SKM-1 (cell line): Measurements from ENCODE around the gene THSD4.

Source experiments
- DNase-seq: peaks from one replicate; lab custom pipeline; 2025; ENCODE audit not compliant: unreplicated experiment; lab: John Stamatoyannopoulos, UW

Gene THSD4

DNA sequence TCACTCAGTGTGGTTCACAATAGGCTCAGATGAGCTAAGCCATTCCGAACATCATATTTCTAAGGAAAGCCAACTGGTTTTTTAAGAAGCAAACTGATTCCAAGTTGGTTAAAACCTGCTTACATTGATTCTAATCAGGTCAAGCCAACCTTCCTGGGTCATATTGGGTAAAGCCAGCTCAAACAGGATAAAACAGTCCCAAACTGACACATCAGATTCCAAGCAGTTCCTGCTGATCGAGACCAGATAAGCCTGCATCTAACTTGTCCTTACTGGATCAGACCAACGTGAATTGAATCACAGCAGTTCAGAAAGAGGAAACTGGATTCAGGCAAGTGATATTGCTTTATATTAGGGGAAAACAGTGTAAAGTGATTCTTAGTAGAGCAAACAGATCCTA, 18.6 kb upstream of the THSD4 start:
- no peak for DNase-seq

DNA sequence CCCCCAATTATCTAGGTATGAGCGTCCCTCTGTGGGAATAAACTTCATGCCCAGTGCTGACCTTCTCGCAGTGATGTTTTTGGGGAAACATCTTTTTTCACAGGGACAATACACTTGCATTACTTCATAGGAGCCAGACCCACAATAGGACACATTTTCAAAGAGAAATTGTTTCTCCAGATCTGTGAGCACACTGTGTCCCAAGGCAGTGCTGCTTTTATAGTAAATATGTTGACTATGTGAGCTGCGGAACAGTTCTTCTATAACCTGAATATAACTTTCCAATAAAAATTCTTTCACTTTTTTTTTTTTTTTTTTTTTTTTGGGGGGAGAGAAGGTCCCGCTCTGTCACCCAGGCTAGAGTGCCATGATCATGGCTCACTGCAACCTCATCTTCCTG, 17.4 kb upstream of the THSD4 start:
- no peak for DNase-seq

DNA sequence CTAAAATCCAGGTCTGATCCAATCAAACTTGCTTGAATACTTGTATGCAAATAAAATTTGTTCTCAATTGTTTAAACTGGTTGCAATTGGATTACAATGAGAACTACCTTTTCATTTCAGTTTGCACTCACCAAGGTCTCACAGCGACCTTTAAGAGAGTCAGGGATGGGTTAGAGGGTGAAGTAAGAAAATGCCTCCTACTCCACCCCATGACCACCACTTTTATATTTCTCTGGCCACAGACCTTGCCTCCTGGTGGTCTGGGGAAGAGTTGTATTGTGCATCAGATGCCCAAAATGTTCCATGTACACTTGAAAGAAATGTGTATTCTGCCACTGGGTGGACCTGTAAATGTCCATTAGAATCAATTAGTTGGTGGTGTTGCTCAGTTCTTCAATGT, 16.4 kb upstream of the THSD4 start:
- DNase-seq = no peak

DNA sequence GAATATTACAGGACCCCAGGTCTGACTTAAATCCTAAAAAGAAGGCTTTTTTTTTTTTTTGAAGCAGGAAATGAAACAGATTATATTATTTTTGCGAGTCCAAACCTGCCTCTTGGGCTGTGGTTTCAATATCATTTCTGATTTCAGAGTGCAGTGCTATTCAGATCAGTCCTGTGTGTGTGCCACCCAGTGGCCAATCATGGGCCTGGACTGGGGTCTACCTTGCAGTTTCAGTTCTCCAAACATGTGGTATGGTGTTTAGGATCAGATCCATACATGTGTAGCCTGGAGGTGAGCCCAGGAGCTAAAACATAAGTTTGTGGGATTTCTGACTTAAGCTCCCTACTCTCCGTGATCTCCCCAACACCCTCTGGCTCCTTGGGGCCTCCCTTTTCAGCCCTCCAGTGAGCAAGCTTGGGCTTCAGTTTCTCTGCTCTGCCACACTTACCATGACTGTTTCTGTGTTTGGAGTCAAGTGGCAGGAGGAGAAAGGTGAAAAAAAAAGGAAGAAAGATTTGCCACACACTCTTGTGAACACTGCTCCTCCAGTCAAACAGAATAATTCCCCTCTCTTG, 12.1 kb upstream of the THSD4 start:
- no peak for DNase-seq

DNA sequence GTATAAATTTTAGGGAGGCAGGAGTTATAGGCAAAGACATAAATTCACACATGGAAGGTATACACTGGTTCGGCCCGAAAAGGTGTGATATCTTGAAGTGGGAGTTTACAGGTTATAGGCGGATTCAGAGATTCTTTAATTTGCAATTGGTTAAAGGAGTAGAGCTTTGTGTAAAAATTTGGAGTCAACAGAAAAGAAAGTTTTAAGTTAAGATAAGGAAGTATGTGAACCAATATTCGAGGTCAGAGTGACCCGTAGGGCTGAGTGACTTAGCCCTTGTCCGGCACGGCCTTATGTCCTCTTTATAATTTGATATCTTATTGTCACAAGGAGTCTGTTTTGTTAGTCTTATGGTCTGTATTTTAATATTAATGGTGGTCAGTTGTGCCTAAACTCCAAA, 10.6 kb upstream of the THSD4 start:
- DNase-seq = no peak

DNA sequence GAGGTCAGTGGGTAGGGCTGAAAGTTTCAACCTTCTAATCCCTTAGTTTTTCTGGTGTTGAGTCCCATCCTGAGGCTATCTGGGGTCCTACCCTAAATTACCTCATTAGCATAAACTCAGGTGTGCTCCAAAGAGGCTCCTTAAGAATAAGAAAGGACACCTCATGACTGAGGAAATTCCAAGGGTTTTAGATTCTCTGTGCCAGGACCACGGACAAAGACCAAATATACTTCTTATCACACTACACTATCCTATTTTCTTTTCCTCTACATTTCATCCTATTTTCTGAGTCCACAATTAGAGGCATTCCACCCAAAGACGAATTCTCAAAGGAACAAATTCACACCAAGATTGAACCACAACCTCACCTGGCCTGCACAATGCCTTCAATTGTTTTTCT, 9.8 kb upstream of the THSD4 start:
- DNase-seq = no peak

DNA sequence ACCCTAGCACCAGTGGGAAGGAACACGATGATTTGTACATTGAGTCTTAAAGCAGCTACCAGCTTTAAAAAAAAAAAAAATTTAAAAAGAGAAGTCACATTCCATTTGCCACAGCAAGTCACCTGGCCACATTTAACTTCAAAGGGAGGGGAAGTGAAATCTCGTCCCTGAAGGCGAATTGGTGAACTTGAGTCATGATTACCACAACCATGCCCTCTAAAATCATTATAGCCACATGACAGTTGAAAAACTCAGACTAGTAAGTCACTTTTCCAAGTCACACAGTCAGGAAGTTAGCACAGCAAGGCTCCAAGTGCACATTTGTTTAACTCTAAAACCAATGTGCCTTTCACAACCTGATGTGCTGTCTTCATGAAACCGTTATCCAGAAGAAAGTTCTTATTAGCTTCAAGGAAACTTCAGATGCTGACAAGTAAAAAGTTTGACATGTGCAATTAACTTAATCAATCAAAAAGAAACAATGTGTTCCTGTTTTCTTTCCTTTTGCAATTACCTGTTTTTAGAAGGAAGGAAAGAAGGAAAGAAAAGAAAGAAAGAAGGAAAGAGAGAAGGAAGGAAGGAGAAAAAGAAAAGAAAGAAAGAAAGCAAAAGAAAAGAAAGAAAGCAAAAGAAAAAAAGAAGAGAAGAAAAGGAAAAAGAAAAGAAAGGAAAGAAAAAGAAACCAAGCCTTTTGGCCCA, 8.3 kb upstream of the THSD4 start:
- no peak for DNase-seq

DNA sequence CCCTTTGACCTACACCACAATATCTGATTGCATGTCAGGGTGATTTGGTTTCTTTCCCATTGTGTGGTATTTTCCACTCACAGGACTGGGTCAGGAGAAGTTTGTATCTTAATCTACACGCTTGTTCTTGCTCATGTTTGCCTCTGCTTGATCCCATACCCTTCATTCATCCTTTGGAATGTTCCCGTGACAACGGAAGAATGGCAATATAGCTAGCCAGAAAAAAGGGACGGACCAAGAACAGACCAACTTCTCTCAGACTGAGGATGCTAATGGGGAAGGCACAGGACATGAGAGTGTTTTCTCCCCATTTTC, 7.8 kb upstream of the THSD4 start:
- DNase-seq = no peak

DNA sequence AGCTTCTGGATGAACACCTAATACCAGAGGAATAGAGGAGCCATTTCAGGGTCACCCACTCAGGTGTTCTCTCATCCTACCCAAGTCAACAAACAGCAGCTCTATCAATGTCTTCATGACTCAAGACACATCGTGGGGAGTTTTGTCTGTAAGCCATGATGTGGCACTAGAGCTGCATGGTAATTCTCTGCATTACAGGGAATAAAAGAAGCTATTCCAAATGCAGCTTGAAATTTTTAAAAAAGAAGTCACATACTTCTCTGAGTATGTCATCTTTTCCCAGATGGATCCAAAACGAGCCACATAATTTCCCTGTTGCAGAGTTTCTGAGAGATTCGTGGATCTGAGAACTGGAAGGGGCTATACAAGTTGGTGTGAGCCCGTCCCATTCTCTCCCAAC, 6.1 kb upstream of the THSD4 start:
- DNase-seq = no peak

DNA sequence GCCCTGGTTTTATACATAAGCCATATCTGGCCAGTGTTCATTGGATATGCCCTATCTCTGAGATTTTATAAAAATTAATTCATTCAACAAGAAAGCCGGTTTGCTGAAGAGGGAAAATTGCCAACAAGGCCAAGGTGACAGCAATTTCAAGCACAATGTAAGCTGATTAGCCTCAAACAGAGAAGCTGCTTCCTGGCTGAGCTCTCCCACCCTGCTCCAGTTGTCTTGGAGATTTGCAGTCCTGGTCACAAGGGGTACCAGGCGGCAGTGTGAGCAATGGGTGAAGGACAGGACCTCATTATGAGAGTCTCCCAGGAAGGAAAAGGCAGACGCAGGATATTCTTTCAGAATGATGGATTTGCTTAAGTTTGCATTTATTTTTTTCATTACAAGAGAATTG, 5.4 kb upstream of the THSD4 start:
- DNase-seq = no peak

DNA sequence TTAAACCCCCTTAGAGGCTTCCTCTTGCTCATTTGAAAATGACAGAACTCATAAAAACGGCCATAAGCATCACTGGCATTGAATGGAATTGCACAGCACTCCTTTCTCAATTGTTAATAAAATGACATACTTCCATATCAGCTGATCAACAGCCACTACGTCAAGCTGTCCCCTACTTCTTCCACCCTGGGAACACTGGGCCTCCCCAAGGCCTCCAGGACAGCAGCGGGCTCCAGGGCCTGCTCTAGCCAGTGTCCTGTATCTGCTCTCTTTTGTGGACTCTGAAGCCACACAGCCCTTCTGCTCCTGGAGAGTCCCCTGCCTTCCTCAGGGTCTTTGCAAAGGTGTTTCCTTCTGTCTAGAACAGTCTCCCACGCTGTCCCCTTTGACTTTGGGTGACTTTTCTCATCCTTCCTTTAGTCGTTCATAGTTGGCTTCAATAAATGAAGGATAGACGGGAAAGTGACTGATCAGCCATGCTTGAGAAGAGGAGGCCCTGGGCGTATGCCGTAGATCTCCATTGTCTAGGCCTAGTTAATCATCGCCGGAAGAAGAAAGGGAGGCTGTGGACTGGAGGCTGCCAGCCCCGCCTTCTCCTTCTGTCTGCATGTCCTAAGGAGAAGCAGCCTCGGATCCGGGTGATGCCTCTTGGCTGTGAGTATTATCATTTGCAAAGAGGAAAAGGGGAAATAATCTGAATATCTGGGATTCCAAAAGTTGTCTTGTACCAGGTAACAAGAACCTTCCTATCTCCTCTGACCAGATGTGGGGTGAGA, 4.7 kb upstream of the THSD4 start:
- DNase-seq = no peak

DNA sequence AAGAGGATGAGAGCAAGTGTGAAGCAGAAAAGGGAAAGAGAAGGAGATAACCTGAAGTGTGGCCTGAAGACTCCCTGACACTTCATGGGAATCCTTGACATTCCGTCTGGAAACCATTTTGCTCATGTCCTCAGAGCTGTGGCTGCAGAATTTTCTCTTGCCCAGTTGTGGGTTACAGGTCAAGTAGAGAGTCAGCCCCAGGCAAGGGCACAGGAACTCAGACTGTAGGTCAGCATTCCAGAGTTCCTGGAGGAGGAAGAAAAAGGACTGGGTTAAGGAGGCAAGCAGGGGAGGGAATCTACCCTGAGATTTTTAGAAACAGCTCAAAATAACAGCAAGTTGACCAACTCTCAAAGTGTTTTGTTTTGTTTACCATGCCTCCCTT, 4.1 kb upstream of the THSD4 start:
- DNase-seq = no peak

DNA sequence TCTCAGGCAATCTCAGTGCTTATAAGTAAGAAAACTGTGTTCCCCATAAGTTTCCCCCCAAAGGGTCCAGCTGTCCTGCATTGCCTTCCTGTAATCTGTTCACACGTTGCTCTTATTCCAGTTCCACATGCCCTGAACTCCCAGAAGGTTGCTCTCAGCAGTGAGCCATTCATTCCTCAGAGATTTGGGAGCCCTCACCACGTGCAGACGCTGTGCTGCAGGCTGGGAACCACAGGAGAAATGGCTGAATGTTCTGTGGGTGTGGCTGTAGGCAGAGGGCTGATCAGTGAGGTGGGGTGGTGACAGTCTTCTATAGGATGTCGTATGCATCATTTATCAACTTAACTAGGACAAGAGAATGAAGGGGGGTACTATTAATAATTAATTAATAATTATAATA, 3.3 kb upstream of the THSD4 start:
- DNase-seq = no peak

DNA sequence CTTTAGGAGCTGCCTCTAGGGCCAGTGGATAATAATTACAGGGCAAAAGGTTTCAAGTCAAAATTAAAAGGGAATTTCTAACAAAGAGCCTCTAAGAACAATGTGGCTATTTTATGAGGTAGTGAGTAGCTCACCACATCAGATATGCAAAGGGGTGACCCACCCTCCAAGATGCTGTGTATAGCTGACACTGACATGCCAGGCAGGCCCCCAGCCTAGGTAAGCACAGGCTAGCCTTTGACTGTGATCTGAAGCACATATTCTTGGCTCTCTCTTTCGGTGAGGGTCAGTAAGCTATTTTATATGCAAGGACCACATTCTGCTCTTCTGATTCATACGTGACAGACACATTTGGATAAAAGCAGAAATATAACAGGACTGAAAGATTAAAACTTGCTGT, 2.8 kb upstream of the THSD4 start:
- DNase-seq = no peak

DNA sequence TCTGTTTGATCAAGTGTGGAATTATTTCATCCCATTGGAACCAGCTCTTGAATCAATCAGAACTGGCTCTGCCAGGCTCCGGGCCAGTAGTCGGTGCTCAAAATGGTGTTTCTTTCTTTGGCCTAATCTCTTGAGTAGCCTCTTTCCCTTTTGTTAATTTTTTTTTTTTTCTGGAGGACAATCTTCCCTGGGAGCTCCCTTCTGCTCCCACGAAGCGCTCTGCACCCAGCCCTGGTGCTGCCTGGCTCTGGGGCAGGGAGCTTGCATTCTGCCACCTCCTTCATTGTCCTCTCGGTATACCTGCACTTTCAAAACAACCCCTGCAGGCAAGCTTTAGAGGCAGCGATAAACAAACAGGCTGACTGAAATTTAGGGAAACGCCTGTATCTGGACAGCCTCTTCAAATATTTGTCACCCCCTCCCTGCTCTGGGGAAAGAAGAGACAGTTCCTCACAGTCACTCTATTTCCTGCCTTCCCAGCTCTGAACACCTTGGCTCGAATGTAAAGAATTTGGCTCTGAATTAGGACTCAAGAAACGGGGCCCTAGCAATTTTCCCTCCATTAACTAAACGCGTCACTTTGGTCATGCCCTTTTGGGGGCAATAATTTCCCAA, 1.1 kb upstream of the THSD4 start:
- DNase-seq = no peak

DNA sequence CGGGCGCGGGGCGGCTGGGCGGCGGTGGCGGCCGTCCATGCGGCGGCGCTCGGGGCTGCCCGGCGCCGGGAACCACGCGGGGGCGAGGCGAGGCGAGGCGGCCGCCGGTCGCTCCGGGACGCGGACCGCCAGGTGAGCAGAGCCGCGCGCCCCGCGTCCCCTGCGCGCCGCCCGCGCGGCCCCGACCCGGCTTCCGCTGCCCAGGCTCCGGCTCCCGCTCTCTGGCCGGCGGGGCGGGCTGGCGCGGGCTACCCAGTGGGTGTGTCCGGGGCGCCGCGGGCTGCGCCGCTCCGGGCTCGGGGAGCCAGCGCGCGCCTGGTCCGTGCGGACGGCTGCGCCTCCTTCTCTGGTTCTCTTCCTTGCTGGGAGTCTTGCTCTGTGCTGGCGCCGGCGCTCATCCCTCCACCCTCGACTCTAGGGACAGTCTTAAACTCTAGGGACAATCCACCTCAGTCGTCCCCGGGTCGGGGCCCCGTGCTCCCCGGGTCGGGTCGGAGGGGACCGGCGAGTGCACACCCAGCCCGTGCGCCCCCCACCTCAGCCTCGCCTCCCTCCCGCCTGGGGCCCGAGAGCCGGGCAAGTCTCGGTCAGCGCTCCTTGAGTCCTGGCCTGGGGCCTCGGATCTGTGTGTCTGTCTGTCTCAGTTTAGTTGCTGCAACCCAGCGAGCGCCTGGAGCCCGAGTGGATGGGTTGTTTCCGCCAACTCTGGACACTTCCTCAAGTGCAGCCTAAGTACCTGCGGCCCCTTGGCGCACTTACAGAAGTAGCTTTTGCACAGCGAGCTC, 488 bp downstream of the THSD4 start:
- no peak for DNase-seq

DNA sequence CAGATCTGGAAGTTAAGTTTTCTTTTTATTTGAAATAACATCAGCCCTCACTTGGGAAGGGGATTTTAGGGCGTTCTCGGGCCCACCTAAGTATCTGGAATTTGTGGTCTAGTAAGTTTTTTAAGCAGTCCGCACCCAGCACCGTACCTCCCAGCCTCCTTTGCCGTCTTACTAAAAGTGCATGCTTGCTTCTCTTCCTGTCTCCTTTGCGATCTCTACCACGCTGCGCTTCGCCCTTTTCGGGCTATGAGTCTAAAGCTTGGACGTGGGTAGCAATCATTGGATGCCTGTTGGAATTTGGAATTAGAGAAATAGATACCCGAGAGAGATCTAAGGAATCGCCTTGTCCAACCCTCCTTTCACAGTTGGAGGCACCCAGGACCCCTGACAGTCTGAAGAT, 1.1 kb downstream of the THSD4 start:
- no peak for DNase-seq

DNA sequence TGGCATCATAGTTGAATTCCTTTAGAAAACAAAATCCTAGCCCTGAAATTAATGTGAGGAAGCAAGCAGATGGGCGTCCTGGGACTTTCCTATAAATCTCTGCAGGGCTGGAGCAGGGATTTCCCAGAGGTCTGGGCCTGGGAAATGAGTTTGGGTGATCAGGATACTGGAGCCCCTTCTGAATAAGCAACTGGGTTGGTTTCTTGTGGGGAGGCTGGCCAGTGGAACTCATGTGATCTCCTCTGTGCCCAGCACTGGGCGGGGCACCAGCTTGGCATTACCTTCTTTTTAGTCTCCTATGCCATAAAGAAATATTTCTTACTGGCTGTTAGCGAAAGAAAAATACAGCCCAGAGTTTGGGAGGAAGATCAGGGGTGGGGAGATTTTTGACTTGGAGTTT, 1.7 kb downstream of the THSD4 start:
- no peak for DNase-seq

DNA sequence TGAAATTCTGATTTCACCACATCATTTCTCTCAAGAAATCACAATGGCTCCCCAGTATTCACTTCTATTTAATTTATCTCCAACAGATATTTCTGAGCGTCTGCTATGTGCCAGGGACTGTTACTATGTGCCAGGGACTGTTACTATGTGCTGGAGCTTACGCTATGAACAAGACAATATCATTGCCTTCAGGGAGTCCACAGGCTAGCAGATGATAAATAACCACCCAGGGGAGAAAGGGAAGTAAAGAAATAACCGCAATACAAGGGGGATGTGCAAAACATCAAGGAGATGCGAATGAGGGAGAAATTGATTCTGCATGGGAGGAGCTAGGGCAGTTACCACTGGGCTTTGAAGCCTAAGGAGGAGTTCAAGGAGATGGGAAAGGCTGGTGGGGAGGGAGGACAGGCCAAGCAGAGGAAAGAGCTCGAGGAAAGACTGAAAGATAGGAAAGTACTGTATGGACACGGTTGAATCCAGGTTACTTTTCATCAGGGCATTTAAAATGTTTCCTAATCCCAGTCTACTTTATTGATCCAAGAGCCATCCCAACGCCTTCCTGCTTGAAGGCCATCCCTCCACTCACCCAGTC, 2.5 kb downstream of the THSD4 start:
- no peak for DNase-seq

DNA sequence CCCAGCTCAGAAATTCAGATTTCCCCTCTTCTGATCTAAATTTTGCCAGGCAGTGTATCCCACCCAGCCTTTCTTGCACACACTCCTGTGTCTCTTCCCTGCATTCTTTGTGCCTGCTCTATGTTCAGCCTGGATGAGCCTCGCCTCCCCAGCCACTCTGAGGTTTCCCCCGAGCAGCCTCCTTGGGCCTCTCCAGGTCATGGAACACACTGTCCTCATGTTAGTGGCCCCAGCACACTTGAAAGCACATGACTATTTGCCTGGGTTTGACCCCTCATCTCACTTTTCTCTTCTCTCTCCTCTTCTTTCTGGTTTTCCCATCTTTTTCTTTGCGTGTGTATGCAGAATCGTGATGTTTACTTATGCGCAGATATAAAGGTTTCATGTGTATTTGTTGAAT, 3.1 kb downstream of the THSD4 start:
- no peak for DNase-seq
